Measurements from ENCODE around the gene ADGRB3. TPM values are rescaled to one million over a fixed set of nuclear protein-coding genes. Genes with fewer than 3 reads are reported as not detected.

Gene ADGRB3
- total RNA-seq, 4 donors from 2014 or later, result 3.9 to 9.8 (median 7.2) TPM

GRCh38 chr6:68638230-68638900 is 3.3 kb downstream of the ADGRB3 start:
- no peak overlapping the region for H3K27ac ChIP-seq
- no peak for ATAC-seq
- H3K9me3 ChIP-seq, result no peaks in the 10 kb centered on the region
- WGBS, 2 donors (ENCODE audit: low coverage in 1 of 2), result 28% methylated on average over 10 to 11 of the region's 11 CpGs
- TF ChIP-seq CTCF (IDR thresholded peaks at IDR 0.05) (peak; percentile 55 to 68 (median 64)), POLR2AphosphoS5 (IDR thresholded peaks at IDR 0.05) (no peak)
- H3K4me1 ChIP-seq, result peaks cover 0 to 20% (median 4%) of the 10 kb centered on the region in 3 donors
- no peak overlapping the region for H3K4me3 ChIP-seq
- peaks cover 9% of the 10 kb centered on the region for H3K27me3 ChIP-seq
- no peaks in the 10 kb centered on the region for H3K36me3 ChIP-seq

- no peaks in the 10 kb centered on the region for H3K9me3 ChIP-seq
- H3K27ac ChIP-seq, result peak overlapping the region in 1 of 4 donors; percentile 60
- ATAC-seq, result no peak
- no peaks in the 10 kb centered on the region for H3K36me3 ChIP-seq
- WGBS, 2 donors (ENCODE audit: low coverage in 1 of 2), result 74 to 76% methylated on average over 6 to 7 of the region's 7 CpGs
- H3K4me1 ChIP-seq, result peaks cover 0 to 17% (median 4%) of the 10 kb centered on the region in 3 donors
- peak overlapping the region in 1 of 2 donors; percentile 36 for H3K4me3 ChIP-seq
- peaks cover 9% of the 10 kb centered on the region for H3K27me3 ChIP-seq
- no peak for TF ChIP-seq POLR2A (IDR thresholded peaks at IDR 0.05)
- no peak for TF ChIP-seq CTCF (IDR thresholded peaks at IDR 0.05)
- no peak for TF ChIP-seq POLR2AphosphoS5 (IDR thresholded peaks at IDR 0.05)
Observed at GRCh38 chr6:68639211-68639610, 4.1 kb downstream of the ADGRB3 start.

GRCh38 chr6:68639826-68640490 is 4.9 kb downstream of the ADGRB3 start:
- Histone ChIP-seq H3K4me3 (peak overlapping the region; percentile 5 to 36), H3K27me3 (peaks cover 9% of the 10 kb centered on the region), H3K9me3 (no peaks in the 10 kb centered on the region), H3K36me3 (no peaks in the 10 kb centered on the region), H3K4me1 (peaks cover 0 to 15% (median 4%) of the 10 kb centered on the region in 3 donors), H3K27ac (peak overlapping the region in 3 of 4 donors; percentile 16 to 60 (median 18))
- ATAC-seq, result no peak
- 45 to 48% methylated on average over 7 to 10 of the region's 13 CpGs for WGBS, 2 donors (ENCODE audit: low coverage in 1 of 2)
- no peak for TF ChIP-seq POLR2AphosphoS5 (IDR thresholded peaks at IDR 0.05)
- TF ChIP-seq CTCF (IDR thresholded peaks at IDR 0.05), result no peak
- no peak for TF ChIP-seq POLR2A (IDR thresholded peaks at IDR 0.05)
- no peak for TF ChIP-seq EP300 (IDR thresholded peaks at IDR 0.05)

GRCh38 chr6:68640491-68640835 is 5.4 kb downstream of the ADGRB3 start:
- peaks cover 0 to 12% (median 4%) of the 10 kb centered on the region in 3 donors for H3K4me1 ChIP-seq
- TF ChIP-seq POLR2A (IDR thresholded peaks at IDR 0.05), result no peak
- TF ChIP-seq POLR2AphosphoS5 (IDR thresholded peaks at IDR 0.05), result no peak
- no peak for TF ChIP-seq CTCF (IDR thresholded peaks at IDR 0.05)
- TF ChIP-seq EP300 (IDR thresholded peaks at IDR 0.05), result no peak
- 31 to 51% methylated on average over 3 of the region's 3 CpGs for WGBS, 2 donors (ENCODE audit: low coverage in 1 of 2)
- ATAC-seq, result no peak
- peaks cover 9% of the 10 kb centered on the region for H3K27me3 ChIP-seq
- H3K27ac ChIP-seq, result peak overlapping the region in 3 of 4 donors; percentile 16 to 60 (median 18)
- H3K36me3 ChIP-seq, result no peaks in the 10 kb centered on the region
- no peaks in the 10 kb centered on the region for H3K9me3 ChIP-seq
- H3K4me3 ChIP-seq, result peak overlapping the region; percentile 5 to 36

GRCh38 chr6:68641172-68641571 is 6.1 kb downstream of the ADGRB3 start:
- peaks cover 0 to 5% (median 0%) of the 10 kb centered on the region in 3 donors for H3K4me1 ChIP-seq
- peaks cover 9% of the 10 kb centered on the region for H3K27me3 ChIP-seq
- H3K9me3 ChIP-seq, result no peaks in the 10 kb centered on the region
- no peak for ATAC-seq
- TF ChIP-seq CTCF (IDR thresholded peaks at IDR 0.05), result no peak
- no peak for TF ChIP-seq POLR2AphosphoS5 (IDR thresholded peaks at IDR 0.05)
- TF ChIP-seq EP300 (IDR thresholded peaks at IDR 0.05), result no peak
- TF ChIP-seq POLR2A (IDR thresholded peaks at IDR 0.05), result no peak
- no peaks in the 10 kb centered on the region for H3K36me3 ChIP-seq
- peak overlapping the region in 2 of 4 donors; percentile 16 to 60 for H3K27ac ChIP-seq
- H3K4me3 ChIP-seq, result no peak overlapping the region
- 67 to 74% methylated on average over 2 of the region's 2 CpGs for WGBS, 2 donors (ENCODE audit: low coverage in 1 of 2)
